NCI-H128 (cell line): Measurements from ENCODE around the gene RHOF.

ENCODE experiments used
- DNase-seq: peaks from one replicate; lab custom pipeline; 2025; ENCODE audit not compliant: unreplicated experiment; lab: John Stamatoyannopoulos, UW

Gene RHOF

GRCh38 chr12:121820056-121820455 is 26.6 kb upstream of the RHOF start:
- DNase-seq, result no peak

GRCh38 chr12:121819212-121819949 is 25.9 kb upstream of the RHOF start:
- no peak for DNase-seq

GRCh38 chr12:121817648-121818043 is 24.2 kb upstream of the RHOF start:
- DNase-seq, result no peak

GRCh38 chr12:121816925-121817647 is 23.6 kb upstream of the RHOF start:
- DNase-seq, result no peak

- DNase-seq, result no peak
Observed at GRCh38 chr12:121815263-121815662, 21.8 kb upstream of the RHOF start.

GRCh38 chr12:121814429-121815119 is 21.1 kb upstream of the RHOF start:
- no peak for DNase-seq

GRCh38 chr12:121813951-121814350 is 20.5 kb upstream of the RHOF start:
- DNase-seq, result no peak

- no peak for DNase-seq
Observed at GRCh38 chr12:121812921-121813896, 19.7 kb upstream of the RHOF start.

GRCh38 chr12:121812320-121812871 is 18.9 kb upstream of the RHOF start:
- DNase-seq, result no peak

- DNase-seq, result peak; percentile 32
Observed at GRCh38 chr12:121811434-121812319, 18.2 kb upstream of the RHOF start.

- DNase-seq, result no peak
Observed at GRCh38 chr12:121810833-121811433, 17.4 kb upstream of the RHOF start.

GRCh38 chr12:121810234-121810817 is 16.8 kb upstream of the RHOF start:
- no peak for DNase-seq

- DNase-seq, result no peak
Observed at GRCh38 chr12:121809712-121810116, 16.2 kb upstream of the RHOF start.

GRCh38 chr12:121808623-121809022 is 15.1 kb upstream of the RHOF start:
- DNase-seq, result no peak

GRCh38 chr12:121807642-121808347 is 14.3 kb upstream of the RHOF start:
- no peak for DNase-seq

- DNase-seq, result no peak
Observed at GRCh38 chr12:121806546-121807423, 13.3 kb upstream of the RHOF start.

- DNase-seq, result no peak
Observed at GRCh38 chr12:121806009-121806545, 12.6 kb upstream of the RHOF start.
